Tibial nerve (tissue), 4 donors: Measurements from ENCODE around the gene MRGPRX3.

Experiments used
- EP300 ChIP-seq, 2 donors: sonication (generic); formaldehyde crosslinking; IDR thresholded peaks; one replicate each; pipeline ENCODE4 v1.6.1; 2017; ENCODE audit warnings: antibody characterized with exemption in 2 of 2, mild to moderate bottlenecking in 1 of 2
- TF ChIP-seq, protein P1 (sequence below), 5 experiments: fragments of 200-600 bp in 3 of 5; fragments of 450-650 bp in 2 of 5; sonication (generic) in 3 of 5; IDR thresholded peaks; one replicate each; pipeline ENCODE4 v1.5.1; 2016 to 2019; ENCODE audit warnings: antibody characterized with exemption in 5 of 5, mild to moderate bottlenecking in 3 of 5, moderate library complexity in 2 of 5

DNA sequence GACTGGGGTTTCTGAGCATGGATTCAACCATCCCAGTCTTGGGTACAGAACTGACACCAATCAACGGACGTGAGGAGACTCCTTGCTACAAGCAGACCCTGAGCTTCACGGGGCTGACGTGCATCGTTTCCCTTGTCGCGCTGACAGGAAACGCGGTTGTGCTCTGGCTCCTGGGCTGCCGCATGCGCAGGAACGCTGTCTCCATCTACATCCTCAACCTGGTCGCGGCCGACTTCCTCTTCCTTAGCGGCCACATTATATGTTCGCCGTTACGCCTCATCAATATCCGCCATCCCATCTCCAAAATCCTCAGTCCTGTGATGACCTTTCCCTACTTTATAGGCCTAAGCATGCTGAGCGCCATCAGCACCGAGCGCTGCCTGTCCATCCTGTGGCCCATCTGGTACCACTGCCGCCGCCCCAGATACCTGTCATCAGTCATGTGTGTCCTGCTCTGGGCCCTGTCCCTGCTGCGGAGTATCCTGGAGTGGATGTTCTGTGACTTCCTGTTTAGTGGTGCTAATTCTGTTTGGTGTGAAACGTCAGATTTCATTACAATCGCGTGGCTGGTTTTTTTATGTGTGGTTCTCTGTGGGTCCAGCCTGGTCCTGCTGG, 4.9 kb downstream of the MRGPRX3 start:
- TF ChIP-seq, protein P1, sequence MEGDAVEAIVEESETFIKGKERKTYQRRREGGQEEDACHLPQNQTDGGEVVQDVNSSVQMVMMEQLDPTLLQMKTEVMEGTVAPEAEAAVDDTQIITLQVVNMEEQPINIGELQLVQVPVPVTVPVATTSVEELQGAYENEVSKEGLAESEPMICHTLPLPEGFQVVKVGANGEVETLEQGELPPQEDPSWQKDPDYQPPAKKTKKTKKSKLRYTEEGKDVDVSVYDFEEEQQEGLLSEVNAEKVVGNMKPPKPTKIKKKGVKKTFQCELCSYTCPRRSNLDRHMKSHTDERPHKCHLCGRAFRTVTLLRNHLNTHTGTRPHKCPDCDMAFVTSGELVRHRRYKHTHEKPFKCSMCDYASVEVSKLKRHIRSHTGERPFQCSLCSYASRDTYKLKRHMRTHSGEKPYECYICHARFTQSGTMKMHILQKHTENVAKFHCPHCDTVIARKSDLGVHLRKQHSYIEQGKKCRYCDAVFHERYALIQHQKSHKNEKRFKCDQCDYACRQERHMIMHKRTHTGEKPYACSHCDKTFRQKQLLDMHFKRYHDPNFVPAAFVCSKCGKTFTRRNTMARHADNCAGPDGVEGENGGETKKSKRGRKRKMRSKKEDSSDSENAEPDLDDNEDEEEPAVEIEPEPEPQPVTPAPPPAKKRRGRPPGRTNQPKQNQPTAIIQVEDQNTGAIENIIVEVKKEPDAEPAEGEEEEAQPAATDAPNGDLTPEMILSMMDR (IDR thresholded peaks at IDR 0.05) = no peak
- no peak for TF ChIP-seq EP300 (IDR thresholded peaks at IDR 0.05)
